Stimulated activated CD4-positive, alpha-beta T cell treated with anti-CD3 and anti-CD28 coated beads, Interleukin-4, amount 100 ng/mL, for 4 hours (primary cell): Measurements from ENCODE around the gene ATG4B.

Experiments used
- DNase-seq, 2 experiments: peaks; one replicate each; pipeline ENCODE4 v3.0.0-alpha.2; 2020

Gene ATG4B

GRCh38 chr2:241613017-241613780 is 24.3 kb upstream of the ATG4B start:
- no peak for DNase-seq

DNA sequence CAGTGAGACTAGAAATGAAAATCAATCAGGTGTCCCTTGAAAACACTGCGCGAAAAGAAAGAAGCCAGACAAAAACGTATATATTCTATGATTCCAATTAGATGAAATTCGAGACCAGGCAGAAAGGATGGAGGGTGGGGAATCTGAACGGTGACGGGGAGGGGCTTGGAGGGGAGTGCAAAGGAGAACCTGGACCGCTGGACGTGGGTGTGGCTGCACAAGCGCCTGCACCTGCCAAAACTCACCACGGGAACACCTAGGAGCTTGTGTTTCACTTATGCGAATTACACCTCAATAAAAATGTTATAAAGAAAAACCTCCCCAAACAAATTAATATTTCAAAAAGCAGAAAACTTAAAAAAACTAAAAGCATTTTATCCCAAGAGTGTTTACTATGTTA is 22.5 kb upstream of the ATG4B start:
- DNase-seq: no peak

DNA sequence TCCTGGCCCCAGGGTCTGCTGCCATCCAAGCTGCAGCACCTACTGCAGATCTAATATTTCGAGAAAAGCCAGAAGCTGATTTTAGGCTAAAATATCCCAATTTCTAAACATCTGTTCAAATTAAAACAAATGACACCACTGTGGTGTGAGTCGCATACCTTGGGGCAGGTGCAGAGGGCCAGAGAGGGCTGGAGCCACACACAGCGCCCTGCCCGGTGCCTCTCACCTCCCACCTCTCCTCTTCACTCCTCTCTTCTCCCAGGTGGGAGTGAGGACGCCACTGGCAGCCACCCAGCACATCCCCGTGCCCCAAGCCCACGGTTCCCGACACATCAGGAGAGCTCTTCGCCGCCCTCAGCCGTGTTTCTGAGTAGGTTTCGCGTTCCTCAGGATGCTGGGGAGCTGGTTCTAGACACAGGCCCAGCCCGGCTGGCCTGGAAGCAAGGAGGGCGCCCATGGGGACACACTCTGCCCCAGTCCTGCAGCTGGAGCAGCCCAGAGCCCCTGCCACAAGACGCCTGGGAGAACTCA is 21.9 kb upstream of the ATG4B start:
- DNase-seq: no peak

DNA sequence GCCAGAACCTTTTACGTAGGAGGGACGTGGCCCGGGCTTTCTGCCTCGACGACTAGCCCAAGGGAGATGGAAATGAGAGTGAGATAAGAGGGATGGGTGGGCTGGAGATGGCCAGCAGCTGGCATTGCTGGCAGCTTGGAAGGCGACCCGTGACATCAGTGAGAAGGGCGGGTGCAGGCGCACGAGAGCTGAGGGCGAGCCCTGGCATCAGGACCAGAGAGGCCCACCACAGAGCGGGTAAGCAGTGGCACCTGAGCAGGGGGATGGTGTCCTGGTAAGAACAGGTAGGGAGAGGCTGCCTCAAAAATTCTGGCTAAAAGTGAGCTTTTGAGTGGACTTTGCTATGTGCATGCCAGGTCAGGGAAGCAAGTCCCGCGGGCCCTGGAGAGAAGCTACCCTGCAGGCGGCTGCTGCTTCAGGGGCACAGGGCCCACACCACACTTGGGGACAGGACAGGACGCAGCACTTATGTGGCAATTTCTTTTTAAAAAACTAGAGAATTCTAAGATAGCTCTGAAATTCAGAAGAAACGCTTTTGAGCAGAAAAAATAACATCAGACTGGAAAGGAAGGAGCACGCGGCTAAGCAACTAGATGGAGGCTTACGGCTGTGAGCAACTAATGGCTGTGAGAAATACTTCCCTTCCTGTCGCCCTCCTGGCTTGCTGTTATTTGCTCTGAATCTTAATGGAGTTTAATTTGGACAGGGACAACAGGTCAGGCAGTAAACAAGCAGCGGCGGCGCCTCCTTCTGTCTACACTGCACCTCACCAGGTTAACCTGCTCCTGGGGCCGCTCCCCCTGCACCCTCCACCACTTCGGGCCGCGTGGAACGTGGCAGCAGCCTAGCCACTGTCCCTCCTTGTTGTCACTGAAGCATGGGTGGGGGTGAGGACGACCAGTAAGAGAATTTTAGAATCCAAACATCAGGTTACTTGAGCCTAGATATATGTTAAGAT is 21.0 kb upstream of the ATG4B start:
- DNase-seq: no peak

DNA sequence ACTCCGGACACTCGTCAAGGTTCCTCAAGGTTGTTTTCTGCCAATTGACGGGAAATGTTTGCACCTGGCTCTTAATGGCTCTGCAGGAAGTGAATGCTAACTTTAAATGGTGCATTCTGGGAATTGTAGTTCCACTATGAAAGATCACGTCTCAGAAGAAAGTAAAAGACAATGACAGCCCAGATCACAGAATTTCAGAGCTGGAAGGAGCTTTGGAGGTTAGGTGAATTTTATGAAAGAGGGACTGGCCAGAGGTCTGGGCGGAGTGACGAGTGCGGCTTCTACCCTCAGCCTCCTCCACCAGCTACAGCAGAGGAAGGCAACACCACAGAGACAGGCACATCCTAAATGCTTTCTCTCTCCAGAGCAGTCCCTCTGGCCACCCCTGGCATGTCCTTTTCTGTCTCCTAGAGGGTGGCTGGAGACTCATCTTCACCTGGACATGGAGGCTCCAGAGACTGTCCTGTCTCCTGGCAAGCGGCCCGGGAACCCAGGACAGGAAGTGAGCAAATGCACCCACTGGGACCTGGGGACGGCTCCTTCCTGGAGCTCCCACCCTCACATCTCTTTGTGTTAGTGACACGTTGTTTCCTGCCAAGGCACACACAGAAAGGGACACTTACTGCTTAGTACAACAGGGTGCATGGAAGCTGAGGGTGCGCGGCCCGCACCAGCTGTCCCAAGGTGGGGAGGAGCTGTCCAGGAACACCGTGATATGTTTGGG is 19.9 kb upstream of the ATG4B start:
- peak in 1 of 2 experiments; percentile 18 for DNase-seq

GRCh38 chr2:241618296-241618805 is 19.1 kb upstream of the ATG4B start:
- DNase-seq: no peak

DNA sequence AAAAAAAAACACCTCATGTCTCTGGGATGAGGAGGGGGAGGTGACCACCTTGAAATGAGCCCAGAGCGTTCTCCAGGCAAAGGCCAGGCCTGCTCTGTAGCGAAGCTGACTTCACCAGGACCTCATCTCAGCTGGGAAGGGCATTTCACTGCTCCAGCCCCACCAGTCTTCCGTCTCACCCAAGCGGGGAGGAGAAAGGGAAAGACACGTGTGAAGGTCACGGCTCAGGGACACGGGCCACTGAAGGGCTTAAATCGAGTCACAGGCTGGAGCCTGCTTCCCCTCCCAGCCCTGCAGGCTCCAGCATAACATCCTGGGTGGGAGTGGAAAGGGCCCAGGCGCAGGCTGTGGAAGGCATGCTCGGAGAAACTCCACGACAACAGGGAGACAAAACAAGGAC is 18.7 kb upstream of the ATG4B start:
- DNase-seq: no peak

DNA sequence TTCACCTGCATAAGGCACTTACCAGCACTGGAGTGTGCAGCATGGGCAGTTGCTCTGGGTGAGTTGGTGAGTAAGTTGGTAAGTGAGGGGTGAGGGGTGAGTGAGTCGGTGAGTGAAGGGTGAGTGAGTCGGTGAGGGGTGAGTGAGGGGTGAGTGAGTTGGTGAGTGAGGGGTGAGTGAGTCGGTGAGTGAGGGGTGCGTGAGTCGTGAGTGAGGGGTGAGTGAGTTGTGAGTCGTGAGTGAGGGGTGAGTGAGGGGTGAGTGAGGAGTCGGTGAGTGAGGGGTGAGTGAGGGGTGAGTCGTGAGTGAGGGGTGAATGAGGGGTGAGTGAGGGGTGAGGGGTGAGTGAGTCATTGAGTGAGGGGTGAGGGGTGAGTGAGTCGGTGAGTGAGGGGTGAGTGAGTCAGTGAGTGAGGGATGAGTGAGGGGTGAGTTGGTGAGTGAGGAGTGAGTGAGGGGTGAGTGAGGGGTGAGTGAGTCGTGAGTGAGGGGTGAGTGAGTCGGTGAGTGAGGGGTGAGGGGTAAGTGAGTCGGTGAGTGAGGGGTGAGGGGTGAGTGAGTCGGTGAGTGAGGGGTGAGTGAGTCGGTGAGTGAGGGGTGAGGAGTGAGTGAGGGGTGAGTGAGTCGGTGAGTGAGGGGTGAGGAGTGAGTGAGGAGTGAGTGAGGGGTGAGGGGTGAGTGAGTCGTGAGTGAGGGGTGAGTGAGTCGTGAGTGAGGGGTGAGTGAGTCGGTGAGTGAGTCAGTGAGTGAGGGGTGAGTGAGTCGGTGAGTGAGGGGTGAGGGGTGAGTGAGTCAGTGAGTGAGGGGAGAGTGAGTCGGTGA is 17.7 kb upstream of the ATG4B start:
- peak in 1 of 2 experiments; percentile 35 for DNase-seq

DNA sequence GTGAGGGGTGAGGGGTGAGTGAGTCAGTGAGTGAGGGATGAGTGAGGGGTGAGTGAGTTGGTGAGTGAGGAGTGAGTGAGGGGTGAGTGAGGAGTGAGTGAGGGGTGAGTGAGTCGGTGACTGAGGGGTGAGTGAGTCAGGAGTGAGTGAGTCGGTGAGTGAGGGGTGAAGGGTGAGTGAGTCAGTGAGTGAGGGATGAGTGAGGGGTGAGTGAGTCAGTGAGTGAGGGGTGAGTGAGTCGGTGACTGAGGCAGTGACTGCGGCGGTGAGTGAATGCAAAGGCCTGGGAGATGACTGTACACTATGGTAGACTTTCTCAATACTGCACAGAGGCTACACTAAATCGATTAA is 17.1 kb upstream of the ATG4B start:
- DNase-seq: peak; percentile 18 to 65

DNA sequence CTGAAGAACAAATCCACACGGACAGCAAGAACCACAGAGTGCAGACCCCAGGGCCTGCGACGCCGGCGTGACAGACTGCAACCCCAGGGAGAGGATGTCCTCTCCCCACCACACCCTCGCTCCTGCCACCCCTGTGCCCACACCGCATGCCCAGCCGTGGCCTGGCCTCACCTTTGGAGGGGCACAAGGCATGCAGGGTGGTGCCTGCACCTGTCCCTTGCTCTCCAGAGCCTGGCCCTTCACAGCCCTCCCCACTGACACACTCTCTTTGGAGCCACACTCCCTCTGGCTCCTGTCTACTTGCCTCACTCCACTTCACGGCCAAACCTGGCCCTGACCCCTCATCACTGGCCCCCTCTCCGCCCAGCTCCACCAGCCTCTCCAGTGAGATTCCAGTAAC is 9.8 kb upstream of the ATG4B start:
- DNase-seq: no peak

- DNase-seq: no peak
Measured at GRCh38 chr2:241629762-241630435, 7.6 kb upstream of the ATG4B start.

DNA sequence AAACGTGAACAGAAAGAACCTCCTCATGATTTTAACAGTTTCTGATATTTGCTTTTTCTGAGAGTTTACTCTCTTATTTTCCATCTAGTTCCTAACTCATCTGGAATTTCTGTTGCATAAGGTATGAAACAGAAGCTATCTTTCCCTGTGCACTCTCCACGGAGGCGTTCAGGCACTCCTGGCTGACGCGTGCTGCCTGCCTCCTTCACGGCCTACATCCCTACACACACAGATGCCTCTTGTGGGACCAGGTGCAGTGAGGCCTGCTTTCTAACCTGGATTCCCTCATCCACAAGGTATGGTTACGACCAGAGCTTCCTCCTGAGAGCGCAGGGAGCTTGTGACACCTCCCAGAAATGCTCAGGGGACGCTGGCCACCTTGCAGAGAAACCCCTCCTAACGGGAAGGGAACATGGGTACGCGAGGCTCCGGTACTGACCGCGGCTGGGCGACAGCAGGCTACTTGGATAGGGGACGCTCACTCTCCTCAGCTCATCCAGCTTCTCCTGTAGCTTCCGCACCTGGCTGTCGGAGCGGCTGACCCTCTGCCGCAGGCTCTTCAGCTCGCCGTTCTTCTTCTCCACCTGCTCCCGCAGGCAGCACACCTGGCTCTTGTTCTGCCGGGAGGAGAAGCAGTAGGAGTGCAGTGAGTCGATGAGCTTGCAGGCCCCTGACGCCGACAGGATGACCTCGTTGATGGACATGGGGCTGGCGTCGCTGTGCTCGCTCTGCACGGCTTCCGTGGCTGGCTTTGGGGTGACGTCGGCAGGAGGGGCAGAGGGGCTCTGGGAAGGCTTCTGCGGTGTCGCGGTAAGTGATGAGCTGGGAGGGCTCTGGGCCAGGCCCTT is 4.8 kb upstream of the ATG4B start:
- no peak for DNase-seq

- DNase-seq: no peak
Measured at GRCh38 chr2:241633561-241633960, 3.9 kb upstream of the ATG4B start.

GRCh38 chr2:241635756-241636155 is 1.7 kb upstream of the ATG4B start:
- DNase-seq: no peak

DNA sequence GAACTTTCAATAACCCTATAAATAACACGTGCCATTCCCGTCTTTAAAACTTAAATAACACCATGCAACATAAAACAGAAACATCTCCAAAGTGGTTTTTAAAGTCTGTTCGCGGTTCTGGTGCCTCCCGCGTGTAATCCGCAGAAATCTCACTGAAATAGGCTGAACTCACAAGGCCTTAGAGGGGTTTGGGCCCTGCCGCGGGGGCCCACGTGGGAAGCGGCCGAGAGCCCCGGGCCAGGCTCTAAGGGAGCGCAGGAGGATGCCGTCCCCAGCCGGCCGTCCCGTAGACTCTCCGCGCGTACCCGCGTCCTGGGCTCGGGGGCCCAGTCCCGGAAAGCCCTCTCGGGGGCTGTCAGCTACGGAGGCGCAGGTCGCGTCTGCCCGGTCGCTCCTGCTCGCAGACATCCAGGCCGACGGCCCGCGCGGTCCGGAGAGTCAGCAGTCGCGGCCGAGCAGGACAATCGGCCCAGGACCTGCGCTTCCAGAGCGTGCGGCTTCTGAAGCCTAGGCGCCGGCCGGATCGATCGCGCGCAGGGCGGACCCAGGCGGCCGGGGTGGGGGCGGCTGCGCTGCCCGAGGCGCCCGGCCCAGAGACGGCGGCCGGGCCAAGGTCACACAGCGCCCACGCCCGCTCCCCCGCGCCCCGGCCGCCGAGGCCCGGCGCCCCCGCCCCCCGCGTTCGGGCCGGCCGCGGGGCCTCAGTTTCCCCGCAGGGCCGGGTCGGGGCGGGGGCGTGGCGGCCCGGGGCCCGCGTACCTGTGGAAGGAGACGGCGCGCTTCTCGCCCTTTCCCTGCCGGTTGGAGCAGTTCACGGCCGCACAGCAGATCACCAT is 1.1 kb upstream of the ATG4B start:
- peak; percentile 5 to 37 for DNase-seq

- DNase-seq: peak in 1 of 2 experiments; percentile 58
Measured at GRCh38 chr2:241637795-241638660, 535 bp downstream of the ATG4B start.

GRCh38 chr2:241638940-241639339 is 1.4 kb downstream of the ATG4B start:
- DNase-seq: no peak

DNA sequence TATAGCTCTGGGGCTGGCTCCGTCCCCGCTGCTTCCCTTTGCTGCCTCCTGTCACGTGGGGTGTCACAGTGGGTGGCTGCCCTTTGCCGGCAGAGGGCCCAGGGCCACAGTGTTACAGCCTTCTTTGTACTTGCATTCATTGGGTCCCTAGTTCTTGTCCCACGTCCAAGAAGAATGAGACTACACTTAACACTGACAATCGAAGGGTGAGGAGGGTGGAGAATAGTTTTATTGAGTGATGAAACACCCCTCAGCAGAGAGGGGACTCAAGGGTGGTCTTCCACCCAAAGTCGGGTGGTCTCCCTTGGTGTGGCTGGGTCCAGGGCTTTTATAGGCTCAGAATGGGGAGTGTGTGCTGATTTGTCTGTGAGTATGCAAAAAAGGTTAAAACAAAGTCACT is 1.9 kb downstream of the ATG4B start:
- DNase-seq: no peak
